ENCODE data around the gene CLDND2.

- no peak for TF ChIP-seq CTCF (IDR thresholded peaks at IDR 0.05; ENCODE audit: insufficient read depth, low read length, poor library complexity, severe bottlenecking)
- no peak for TF ChIP-seq EZH2phosphoT487 (conservative IDR thresholded peaks at IDR 0.05; ENCODE audit: low read length)
Observed at GRCh38 chr19:51380379-51380778, 11.6 kb upstream of the CLDND2 start.
